Fibroblast of mammary gland (primary cell): ENCODE data around the gene F10.
A peak's percentile ranks its signal among the peaks of the same experiment; 100 is the strongest.

Experiments
- DNase-seq: peaks from one replicate; pipeline ENCODE4 v3.0.0-alpha.2; 2010; ENCODE audit warnings: low read depth
- H3K4me3 ChIP-seq: 2 replicates; pipeline ENCODE4 v1.5.1; 2011; ENCODE audit warnings: low read depth, mild to moderate bottlenecking, low read length, moderate library complexity; ENCODE audit not compliant: control insufficient read depth
- TF ChIP-seq, protein P1 (sequence below): conservative IDR thresholded peaks from 2 replicates; pipeline ENCODE4 v1.5.1; 2011; ENCODE audit warnings: low read depth, low read length, inconsistent platforms; ENCODE audit not compliant: control insufficient read depth, insufficient read depth

The F10 gene

GRCh38 chr13:113123226-113124201 is 915 bp downstream of the F10 start:
- TF ChIP-seq, protein P1, sequence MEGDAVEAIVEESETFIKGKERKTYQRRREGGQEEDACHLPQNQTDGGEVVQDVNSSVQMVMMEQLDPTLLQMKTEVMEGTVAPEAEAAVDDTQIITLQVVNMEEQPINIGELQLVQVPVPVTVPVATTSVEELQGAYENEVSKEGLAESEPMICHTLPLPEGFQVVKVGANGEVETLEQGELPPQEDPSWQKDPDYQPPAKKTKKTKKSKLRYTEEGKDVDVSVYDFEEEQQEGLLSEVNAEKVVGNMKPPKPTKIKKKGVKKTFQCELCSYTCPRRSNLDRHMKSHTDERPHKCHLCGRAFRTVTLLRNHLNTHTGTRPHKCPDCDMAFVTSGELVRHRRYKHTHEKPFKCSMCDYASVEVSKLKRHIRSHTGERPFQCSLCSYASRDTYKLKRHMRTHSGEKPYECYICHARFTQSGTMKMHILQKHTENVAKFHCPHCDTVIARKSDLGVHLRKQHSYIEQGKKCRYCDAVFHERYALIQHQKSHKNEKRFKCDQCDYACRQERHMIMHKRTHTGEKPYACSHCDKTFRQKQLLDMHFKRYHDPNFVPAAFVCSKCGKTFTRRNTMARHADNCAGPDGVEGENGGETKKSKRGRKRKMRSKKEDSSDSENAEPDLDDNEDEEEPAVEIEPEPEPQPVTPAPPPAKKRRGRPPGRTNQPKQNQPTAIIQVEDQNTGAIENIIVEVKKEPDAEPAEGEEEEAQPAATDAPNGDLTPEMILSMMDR, result peak; percentile 33
- H3K4me3 ChIP-seq, result no peak overlapping the region
- DNase-seq, result no peak

- DNase-seq, result no peak
- H3K4me3 ChIP-seq, result no peak overlapping the region
- TF ChIP-seq, protein P1, result no peak
These were observed 1.8 kb downstream of the F10 start for GRCh38 chr13:113124211-113124970.

DNA sequence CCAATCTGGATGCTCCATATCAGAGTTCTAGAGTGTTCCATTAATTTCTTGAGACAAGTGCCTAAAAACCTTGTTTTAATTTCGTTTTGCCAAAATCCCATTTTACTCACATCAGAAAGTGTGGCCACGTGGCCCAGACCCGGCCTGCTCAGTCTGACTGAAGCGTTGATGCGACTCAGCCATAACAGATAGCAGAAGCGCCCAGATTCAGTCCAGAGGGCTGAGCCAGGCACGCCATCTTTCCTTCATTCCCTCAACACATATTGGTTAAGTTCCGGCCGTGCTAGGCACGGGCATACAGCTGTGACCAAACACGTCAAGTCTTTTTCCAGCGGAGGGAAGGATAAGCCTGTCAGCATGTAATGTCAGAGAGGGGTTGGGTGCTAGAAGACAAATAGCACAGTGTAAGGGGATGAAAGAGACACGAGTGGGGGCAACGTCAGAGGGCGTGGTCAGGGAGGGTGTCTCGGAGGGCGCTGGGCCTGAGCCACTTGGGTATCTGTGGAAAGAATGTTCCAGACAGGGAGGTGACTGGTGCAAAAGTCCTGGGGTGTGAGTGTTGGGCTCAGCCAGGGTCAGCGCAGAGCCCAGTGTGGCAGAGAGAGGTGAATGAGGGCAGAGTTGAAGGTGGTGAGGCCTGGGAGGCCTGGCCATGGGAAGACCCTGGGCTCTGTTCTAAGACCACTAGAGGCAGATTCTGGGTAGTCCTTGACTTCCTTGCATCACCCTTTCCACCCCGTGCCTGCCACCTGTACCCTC is 3.1 kb downstream of the F10 start:
- no peak overlapping the region for H3K4me3 ChIP-seq
- DNase-seq, result no peak
- TF ChIP-seq, protein P1, result no peak

- no peak overlapping the region for H3K4me3 ChIP-seq
- DNase-seq, result no peak
- TF ChIP-seq, protein P1, result no peak
These were observed 3.9 kb downstream of the F10 start for GRCh38 chr13:113126265-113127150.

DNA sequence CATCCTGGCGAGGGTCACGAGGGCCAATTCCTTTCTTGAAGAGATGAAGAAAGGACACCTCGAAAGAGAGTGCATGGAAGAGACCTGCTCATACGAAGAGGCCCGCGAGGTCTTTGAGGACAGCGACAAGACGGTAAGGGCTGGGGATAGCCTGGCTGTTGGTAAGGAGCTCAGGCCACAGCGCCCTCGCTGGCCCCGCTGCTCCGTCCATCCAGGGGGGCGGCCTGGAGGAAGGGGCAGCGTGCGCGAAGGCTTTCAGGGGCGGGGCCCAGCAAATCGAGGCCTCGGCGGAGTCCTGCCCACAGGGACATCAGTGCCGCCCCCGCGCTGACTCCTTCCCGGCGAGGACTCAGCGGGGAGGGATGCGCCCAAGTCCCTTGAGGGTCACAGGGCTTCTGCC is 6.9 kb downstream of the F10 start:
- no peak for DNase-seq

More for the DNA sequence above, 6.9 kb downstream of the F10 start:
- TF ChIP-seq, protein P1, result no peak
- H3K4me3 ChIP-seq, result no peak overlapping the region
